IPS DF 6.9 (cell line): ENCODE data around the gene ZNF516.

Source experiments
- DNase-seq: peaks from one replicate; pipeline ENCODE4 v3.0.0-alpha.2; 2013; ENCODE audit warnings: low read depth, low spot score
- H3K27ac ChIP-seq: one replicate; pipeline ENCODE4 v1.5.1; 2013; ENCODE audit warnings: low read length, control low read depth
- H3K27me3 ChIP-seq: 2 replicates; pipeline ENCODE4 v1.6.1; 2013; ENCODE audit warnings: mild to moderate bottlenecking, low read length; ENCODE audit not compliant: control insufficient read depth, insufficient read depth
- H3K36me3 ChIP-seq: 2 replicates; pipeline ENCODE4 v1.6.1; 2013; ENCODE audit warnings: low read length; ENCODE audit not compliant: control insufficient read depth, insufficient read depth
- H3K4me1 ChIP-seq: 2 replicates; pipeline ENCODE4 v1.6.1; 2013; ENCODE audit warnings: low read length; ENCODE audit not compliant: control insufficient read depth, insufficient read depth
- H3K4me3 ChIP-seq: 2 replicates; pipeline ENCODE4 v1.5.1; 2013; ENCODE audit warnings: mild to moderate bottlenecking, low read length
- H3K9me3 ChIP-seq: 2 replicates; pipeline ENCODE4 v1.6.1; 2013; ENCODE audit warnings: low read length, inconsistent platforms; ENCODE audit not compliant: control insufficient read depth, insufficient read depth
- WGBS: extraction: QIAGEN DNeasy Blood & Tissue Kit; methylation state at CpG from one replicate; pipeline ENCODE4 v1.1.7; 2013; ENCODE audit warnings: mixed read lengths, missing lambda C conversion rate; ENCODE audit not compliant: insufficient read length, insufficient coverage; 5-methylcytosine and 5-hydroxymethylcytosine counted together

ZNF516 gene

DNA sequence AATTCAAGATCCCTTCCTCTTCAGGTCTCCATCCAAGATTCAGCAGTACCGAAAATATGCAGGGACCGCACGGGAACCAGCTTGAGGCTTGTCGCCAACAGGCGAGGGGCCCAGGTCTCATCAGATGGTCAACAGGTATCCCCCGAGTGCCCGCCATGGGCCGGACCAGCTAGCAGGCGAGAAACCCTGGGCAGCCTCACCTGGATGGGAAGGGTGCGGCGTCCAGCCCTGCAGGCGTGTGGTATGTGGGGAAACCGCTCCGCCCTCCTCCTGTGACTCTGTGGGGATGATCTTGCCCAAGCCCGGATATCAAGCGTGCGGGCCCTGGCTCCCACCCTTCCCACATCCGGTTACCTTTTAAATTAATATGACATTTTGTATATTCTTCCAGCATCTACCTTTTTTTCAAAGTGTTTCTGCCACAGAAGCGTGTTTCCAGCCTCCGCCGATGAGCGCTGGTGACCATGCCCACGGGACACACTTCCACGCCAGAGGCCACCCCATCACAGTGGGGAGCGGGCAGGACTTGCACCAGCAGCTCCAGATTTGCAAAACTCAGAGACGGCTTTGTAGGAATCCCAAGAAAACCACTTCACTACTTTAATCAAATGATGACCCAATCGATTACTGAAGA is 33.2 kb downstream of the ZNF516 start:
- no peaks in the 10 kb centered on the region for H3K36me3 ChIP-seq
- no peaks in the 10 kb centered on the region for H3K4me1 ChIP-seq
- H3K27me3 ChIP-seq, result no peaks in the 10 kb centered on the region
- no peaks in the 10 kb centered on the region for H3K9me3 ChIP-seq
- no CpG with 5 or more reads among the region's 27 CpGs for WGBS
- no peak for DNase-seq
- no peak overlapping the region for H3K4me3 ChIP-seq
- no peak overlapping the region for H3K27ac ChIP-seq

DNA sequence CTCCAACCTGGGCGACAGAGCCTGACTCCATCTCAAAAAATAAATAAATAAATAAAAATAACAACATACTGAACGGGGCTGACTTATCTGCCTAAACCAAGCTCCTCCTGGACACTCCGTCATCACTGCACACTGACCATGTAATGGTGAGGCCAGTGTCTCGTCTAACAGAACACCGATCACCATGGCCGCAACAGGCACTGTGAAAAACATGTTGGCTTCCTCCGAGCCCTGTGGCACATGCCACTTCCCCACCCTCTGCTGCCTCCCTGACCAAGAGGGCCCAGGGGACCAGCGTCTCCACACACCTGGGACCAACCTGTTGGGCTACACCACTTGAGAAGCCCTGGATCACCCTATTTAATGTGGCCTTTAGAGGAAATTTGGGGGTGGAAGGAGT is 33.9 kb downstream of the ZNF516 start:
- WGBS, result no CpG with 5 or more reads among the region's 8 CpGs
- H3K9me3 ChIP-seq, result no peaks in the 10 kb centered on the region
- DNase-seq, result no peak
- H3K36me3 ChIP-seq, result no peaks in the 10 kb centered on the region
- H3K27me3 ChIP-seq, result no peaks in the 10 kb centered on the region
- H3K27ac ChIP-seq, result no peak overlapping the region
- no peak overlapping the region for H3K4me3 ChIP-seq
- H3K4me1 ChIP-seq, result no peaks in the 10 kb centered on the region

DNA sequence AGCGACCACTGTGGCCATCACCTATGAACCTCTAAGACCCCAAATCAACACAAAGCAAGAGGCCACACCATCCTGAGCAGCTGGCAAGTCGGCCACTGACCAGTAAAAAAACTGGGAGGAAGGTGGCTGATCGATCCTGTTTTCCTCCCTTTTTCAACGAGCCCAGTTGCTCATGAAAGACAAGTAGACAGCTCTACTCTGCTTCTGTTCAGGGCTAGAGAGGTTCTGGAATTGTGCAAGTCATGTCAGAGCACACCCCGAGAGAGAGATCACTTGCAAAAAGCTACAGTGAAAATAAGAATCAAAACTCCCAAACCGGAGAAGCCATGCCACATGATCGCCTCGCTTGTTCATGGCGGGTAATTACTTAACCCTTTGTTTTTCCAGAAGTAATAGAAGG is 34.6 kb downstream of the ZNF516 start:
- no peak overlapping the region for H3K27ac ChIP-seq
- H3K4me1 ChIP-seq, result no peaks in the 10 kb centered on the region
- H3K4me3 ChIP-seq, result no peak overlapping the region
- H3K27me3 ChIP-seq, result no peaks in the 10 kb centered on the region
- no peaks in the 10 kb centered on the region for H3K9me3 ChIP-seq
- DNase-seq, result no peak
- no CpG with 5 or more reads among the region's 9 CpGs for WGBS
- H3K36me3 ChIP-seq, result no peaks in the 10 kb centered on the region

DNA sequence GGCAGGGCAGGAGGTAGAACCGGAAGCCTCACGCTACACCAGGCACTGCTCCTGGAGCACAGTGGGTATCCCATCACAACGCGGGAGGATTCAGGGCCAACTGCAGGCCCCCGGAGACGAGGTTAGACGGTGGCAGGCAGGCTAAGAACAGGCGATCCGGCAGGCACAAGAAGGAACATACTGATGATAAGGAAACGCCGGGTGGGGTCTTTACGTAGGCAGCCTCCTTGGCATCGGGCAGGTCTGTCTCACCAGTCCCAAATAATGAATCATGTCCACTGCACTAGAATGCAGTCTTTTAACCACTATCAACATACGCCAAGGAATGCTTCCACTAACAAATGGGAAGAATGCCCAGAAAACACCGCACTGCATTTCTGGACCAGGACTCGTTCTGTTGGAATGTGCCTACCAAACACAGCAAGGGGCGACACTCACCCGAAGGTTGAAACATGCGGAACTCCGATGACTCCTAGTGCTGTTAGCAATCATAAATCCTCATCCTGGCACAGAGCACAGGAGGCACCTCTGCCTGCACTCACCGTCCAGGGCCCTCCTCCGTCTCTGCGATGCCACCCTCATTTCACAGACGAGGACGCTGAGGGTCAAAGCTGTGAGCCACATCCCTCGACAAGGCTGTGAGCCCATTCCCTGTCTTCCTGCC is 35.2 kb downstream of the ZNF516 start:
- no CpG with 5 or more reads among the region's 26 CpGs for WGBS
- no peaks in the 10 kb centered on the region for H3K4me1 ChIP-seq
- no peak overlapping the region for H3K27ac ChIP-seq
- no peak for DNase-seq
- H3K36me3 ChIP-seq, result no peaks in the 10 kb centered on the region
- H3K4me3 ChIP-seq, result no peak overlapping the region
- no peaks in the 10 kb centered on the region for H3K27me3 ChIP-seq
- H3K9me3 ChIP-seq, result no peaks in the 10 kb centered on the region

DNA sequence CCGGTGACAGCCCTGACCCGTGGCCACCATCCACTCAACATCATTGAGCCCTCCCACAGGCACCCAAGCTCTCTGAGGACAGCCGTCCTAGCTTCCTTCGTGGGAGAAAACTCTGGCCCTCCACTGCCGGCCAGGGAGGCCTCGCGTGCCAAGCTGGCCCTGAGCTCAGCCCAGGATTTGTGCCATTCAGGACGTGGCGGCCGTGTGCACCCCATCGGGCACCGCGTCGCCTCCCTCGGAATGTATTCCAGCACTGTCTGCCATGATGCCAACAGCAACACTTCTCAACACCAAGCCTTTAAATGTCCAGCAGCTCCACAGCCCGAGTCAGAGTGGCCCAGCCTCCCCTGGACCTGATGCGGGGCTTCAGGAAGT is 35.7 kb downstream of the ZNF516 start:
- no peak for DNase-seq
- WGBS, result no CpG with 5 or more reads among the region's 17 CpGs
- no peak overlapping the region for H3K27ac ChIP-seq
- H3K36me3 ChIP-seq, result no peaks in the 10 kb centered on the region
- no peak overlapping the region for H3K4me3 ChIP-seq
- H3K27me3 ChIP-seq, result no peaks in the 10 kb centered on the region
- H3K9me3 ChIP-seq, result no peaks in the 10 kb centered on the region
- no peaks in the 10 kb centered on the region for H3K4me1 ChIP-seq

DNA sequence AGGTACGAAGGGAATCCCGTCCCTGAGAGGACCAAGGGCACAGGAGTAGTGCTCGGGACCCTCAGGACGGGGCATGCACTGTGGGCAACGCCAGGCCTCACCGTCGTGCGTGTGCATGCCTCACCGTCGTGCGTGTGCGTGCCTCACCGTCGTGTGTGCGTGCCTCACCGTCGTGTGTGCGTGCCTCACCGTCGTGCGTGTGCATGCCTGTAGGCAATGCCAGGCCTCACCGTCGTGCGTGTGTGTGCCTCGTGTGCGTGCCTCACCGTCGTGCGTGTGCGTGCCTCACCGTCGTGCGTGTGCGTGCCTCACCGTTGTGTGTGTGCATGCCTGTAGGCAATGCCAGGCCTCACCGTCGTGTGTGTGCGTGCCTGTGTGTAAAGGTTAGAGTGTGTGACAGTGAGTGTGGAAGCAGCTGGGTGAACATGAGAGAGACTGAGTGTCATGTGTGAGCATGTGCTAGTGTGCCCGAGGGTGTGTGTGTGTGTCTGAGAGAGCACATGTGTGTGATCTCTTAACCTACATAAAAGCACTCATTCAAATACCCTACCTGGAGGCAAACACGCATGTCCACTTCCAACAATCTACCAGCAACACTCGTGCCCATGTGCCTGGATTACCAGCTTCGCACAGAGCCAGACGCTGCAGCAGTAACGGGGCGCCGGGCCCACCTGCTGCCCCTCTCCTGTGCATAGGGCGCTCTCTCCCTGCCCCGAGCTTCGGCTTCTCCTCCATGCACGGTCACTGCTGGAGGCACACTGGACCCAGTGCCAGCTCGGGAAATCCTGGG is 36.3 kb downstream of the ZNF516 start:
- no CpG with 5 or more reads among the region's 51 CpGs for WGBS
- DNase-seq, result no peak
- no peak overlapping the region for H3K27ac ChIP-seq
- no peaks in the 10 kb centered on the region for H3K36me3 ChIP-seq
- no peaks in the 10 kb centered on the region for H3K9me3 ChIP-seq
- no peak overlapping the region for H3K4me3 ChIP-seq
- H3K27me3 ChIP-seq, result no peaks in the 10 kb centered on the region
- no peaks in the 10 kb centered on the region for H3K4me1 ChIP-seq

DNA sequence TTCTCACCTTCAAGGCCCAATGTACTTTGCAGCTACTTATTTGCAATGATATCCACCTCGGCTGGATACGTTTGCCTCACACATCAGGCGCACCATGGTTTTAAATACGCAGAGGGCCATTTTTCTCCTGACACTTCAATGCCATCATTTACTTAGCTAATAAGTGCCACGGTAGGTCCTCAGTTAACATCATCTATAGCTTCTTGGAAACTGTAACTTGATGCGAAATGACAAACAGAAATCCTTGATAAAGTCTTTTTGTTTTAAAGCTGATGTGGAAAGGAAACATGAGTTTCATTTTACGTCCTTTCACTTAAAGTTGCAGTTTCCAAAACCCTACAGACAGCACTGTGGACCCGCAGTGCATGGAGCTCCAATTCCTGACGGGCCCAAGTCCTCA is 37.1 kb downstream of the ZNF516 start:
- no peaks in the 10 kb centered on the region for H3K27me3 ChIP-seq
- no CpG with 5 or more reads among the region's 9 CpGs for WGBS
- H3K9me3 ChIP-seq, result no peaks in the 10 kb centered on the region
- no peak overlapping the region for H3K4me3 ChIP-seq
- H3K36me3 ChIP-seq, result no peaks in the 10 kb centered on the region
- H3K27ac ChIP-seq, result no peak overlapping the region
- H3K4me1 ChIP-seq, result no peaks in the 10 kb centered on the region
- DNase-seq, result no peak

DNA sequence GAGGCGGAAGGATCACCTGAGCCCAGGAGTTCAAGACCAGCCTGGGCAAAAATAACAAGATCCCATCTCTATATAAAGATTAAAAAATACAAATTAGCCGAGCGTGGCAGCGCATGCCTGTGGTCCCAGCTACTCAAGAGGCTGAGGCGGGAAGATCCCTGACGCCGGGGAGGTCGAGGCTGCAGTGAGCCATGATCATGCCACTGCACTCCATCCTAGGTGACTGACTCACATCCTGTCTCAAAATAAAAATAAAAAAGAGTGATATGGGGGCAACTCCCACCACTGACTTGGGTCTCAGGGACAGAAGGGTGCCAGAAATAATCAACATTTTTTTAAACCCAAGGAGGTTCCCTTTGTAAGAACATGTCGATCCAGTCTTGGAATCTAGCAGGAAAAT is 37.6 kb downstream of the ZNF516 start:
- Histone ChIP-seq H3K27ac (no peak overlapping the region), H3K27me3 (no peaks in the 10 kb centered on the region), H3K36me3 (no peaks in the 10 kb centered on the region), H3K4me1 (no peaks in the 10 kb centered on the region; the same call in 1 of the 2 replicates), H3K9me3 (no peaks in the 10 kb centered on the region), H3K4me3 (no peak overlapping the region)
- no peak for DNase-seq
- no CpG with 5 or more reads among the region's 9 CpGs for WGBS

DNA sequence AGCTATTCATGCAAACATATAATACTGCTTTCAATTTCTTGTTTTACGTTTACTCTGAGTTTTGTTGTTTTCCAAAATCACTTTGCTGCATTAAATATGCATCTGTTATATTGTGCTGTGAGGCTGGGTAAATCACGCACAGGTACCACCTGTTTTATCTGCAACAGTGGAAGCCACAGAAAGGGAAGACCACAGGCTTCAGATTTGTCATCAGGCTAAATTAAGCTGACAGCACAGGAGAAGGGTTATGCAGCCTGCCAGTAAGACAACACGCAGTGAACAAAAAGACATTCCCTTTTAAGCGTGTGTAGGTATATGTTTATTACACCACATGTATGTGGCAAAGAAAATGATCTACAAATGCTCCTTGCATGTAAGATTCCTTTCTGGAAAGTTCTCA is 38.2 kb downstream of the ZNF516 start:
- Histone ChIP-seq H3K4me3 (no peak overlapping the region), H3K36me3 (no peaks in the 10 kb centered on the region), H3K27ac (no peak overlapping the region), H3K9me3 (no peaks in the 10 kb centered on the region), H3K27me3 (peaks cover 1% of the 10 kb centered on the region), H3K4me1 (peaks cover 3% of the 10 kb centered on the region)
- DNase-seq, result no peak
- no CpG with 5 or more reads among the region's 4 CpGs for WGBS

DNA sequence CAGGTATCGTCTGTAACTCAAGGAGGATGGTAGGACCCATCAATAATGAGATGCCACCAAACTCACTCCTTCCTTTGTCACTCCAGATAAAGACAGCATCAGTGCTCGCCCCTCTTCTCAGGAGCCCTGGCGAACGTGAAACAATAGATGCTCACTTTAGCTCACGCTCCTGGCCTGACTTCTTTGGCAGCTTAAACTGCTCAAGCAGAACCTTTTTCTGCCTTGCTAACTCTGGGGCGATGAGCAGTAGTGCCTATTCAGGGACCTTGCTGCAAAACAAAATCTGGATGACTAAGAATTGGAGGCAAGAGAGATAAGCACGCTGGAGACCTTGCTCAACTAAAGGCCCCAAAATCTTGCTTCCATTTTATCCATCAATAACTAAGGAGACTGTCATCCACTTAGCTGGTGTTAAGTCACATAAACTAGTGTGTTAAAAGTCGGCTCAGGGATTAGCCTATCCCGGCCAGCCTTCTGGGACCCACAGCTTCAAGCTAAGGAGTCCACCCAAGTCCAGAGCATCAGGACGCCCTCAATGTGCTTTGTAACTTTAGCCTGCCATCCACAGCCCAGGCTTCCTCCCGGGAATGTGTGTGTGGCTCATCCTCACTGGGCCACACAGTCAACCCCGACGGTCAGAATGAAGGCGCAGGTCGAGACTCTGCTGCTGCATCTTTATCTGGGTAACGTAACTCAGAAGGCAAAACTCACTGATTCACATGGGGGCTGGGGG is 38.9 kb downstream of the ZNF516 start:
- Histone ChIP-seq H3K9me3 (no peaks in the 10 kb centered on the region), H3K4me3 (no peak overlapping the region), H3K27ac (no peak overlapping the region), H3K36me3 (no peaks in the 10 kb centered on the region), H3K4me1 (peaks cover 3% of the 10 kb centered on the region), H3K27me3 (peaks cover 5% of the 10 kb centered on the region)
- no peak for DNase-seq
- no CpG with 5 or more reads among the region's 16 CpGs for WGBS
